Measurements from ENCODE around the gene MSI2. TPM values are rescaled to one million over a fixed set of nuclear protein-coding genes. Genes with fewer than 3 reads are reported as not detected.
A peak's percentile ranks its signal among the peaks of the same experiment; 100 is the strongest.

MSI2 gene
- total and polyA plus RNA-seq, 5 experiments from 2014 or later, result 2.5 to 136 (median 4.9) TPM

GRCh38 chr17:57477522-57478362 is 221.4 kb downstream of the MSI2 start:
- DNase-seq (no peak), ATAC-seq (no peak)
- H3K9me3 Mint-ChIP-seq, result no peaks in the 10 kb centered on the region
- peaks cover 0 to 3% (median 2%) of the 10 kb centered on the region in 3 donors for H3K36me3 Mint-ChIP-seq
- H3K27me3 Mint-ChIP-seq, result no peaks in the 10 kb centered on the region
- H3K27ac Mint-ChIP-seq, result peak overlapping the region in 6 of 10 donors; percentile 37 to 81 (median 52)
- H3K4me1 Mint-ChIP-seq, result peaks cover 35 to 91% (median 54%) of the 10 kb centered on the region in 4 donors
- H3K4me3 Mint-ChIP-seq, result no peak overlapping the region
- POLR2A ChIA-PET, result interaction anchor here (0.6 kb wide), 1 partner anchor 471 kb away, joined by 8 read pairs; no protein-coding TSS in a partner anchor

GRCh38 chr17:57478478-57479250 is 222.3 kb downstream of the MSI2 start:
- Mint-ChIP-seq H3K9me3 (no peaks in the 10 kb centered on the region), H3K4me3 (peak overlapping the region in 1 of 10 donors; percentile 38), H3K27me3 (no peaks in the 10 kb centered on the region), H3K36me3 (peaks cover 0 to 3% (median 2%) of the 10 kb centered on the region in 3 donors), H3K27ac (peak overlapping the region in 1 of 10 donors; percentile 70), H3K4me1 (peaks cover 39 to 91% (median 62%) of the 10 kb centered on the region in 4 donors)
- ATAC-seq (no peak), DNase-seq (no peak)
- POLR2A ChIA-PET, result no interaction called here

GRCh38 chr17:57480438-57481196 is 224.3 kb downstream of the MSI2 start:
- no peaks in the 10 kb centered on the region for H3K27me3 Mint-ChIP-seq
- peak overlapping the region in 5 of 10 donors; percentile 3 to 33 (median 11) for H3K4me3 Mint-ChIP-seq
- H3K4me1 Mint-ChIP-seq, result peaks cover 43 to 95% (median 69%) of the 10 kb centered on the region in 4 donors
- POLR2A ChIA-PET, result no interaction called here
- H3K27ac Mint-ChIP-seq, result peak overlapping the region in 6 of 10 donors; percentile 6 to 64 (median 54)
- ATAC-seq, result peak; percentile 39 to 60
- no peaks in the 10 kb centered on the region for H3K9me3 Mint-ChIP-seq
- peaks cover 0 to 3% (median 0%) of the 10 kb centered on the region in 3 donors for H3K36me3 Mint-ChIP-seq
- DNase-seq, result no peak

DNA sequence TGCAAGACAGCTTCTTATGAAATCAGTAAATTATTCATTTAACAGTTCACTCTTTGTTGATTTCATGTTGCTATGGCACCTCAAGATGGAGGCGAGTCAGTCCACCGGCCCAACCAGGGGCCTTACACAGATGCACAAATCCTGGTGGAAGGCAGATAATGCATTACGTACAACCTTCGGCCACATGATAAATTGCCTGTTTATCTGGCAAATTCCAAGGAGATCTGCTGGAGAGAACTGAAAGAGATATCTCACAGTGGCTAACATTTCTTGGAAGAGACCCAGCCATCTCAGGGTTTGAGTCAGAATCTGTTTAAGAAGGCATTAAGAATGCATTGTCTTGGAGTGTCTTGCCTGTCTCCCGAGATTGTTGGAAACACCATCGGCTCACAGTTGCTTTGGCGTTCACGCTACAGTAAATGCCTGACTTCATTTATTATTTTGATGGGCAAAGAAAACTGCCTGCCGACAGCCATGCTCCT is 225.6 kb downstream of the MSI2 start:
- peak overlapping the region in 1 of 10 donors; percentile 21 for H3K4me3 Mint-ChIP-seq
- ATAC-seq (no peak), DNase-seq (no peak)
- no peaks in the 10 kb centered on the region for H3K27me3 Mint-ChIP-seq
- peaks cover 46 to 95% (median 76%) of the 10 kb centered on the region in 4 donors for H3K4me1 Mint-ChIP-seq
- peaks cover 0 to 3% (median 0%) of the 10 kb centered on the region in 3 donors for H3K36me3 Mint-ChIP-seq
- H3K9me3 Mint-ChIP-seq, result no peaks in the 10 kb centered on the region
- H3K27ac Mint-ChIP-seq, result no peak overlapping the region
- POLR2A ChIA-PET, result no interaction called here

GRCh38 chr17:57482657-57483056 is 226.3 kb downstream of the MSI2 start:
- Mint-ChIP-seq H3K4me3 (no peak overlapping the region), H3K4me1 (peaks cover 51 to 95% (median 80%) of the 10 kb centered on the region in 4 donors), H3K27ac (peak overlapping the region in 3 of 10 donors; percentile 14 to 53 (median 43)), H3K9me3 (no peaks in the 10 kb centered on the region), H3K36me3 (peaks cover 0 to 3% (median 0%) of the 10 kb centered on the region in 3 donors), H3K27me3 (no peaks in the 10 kb centered on the region)
- no peak for DNase-seq
- POLR2A ChIA-PET, result no interaction called here
- ATAC-seq, result no peak

DNA sequence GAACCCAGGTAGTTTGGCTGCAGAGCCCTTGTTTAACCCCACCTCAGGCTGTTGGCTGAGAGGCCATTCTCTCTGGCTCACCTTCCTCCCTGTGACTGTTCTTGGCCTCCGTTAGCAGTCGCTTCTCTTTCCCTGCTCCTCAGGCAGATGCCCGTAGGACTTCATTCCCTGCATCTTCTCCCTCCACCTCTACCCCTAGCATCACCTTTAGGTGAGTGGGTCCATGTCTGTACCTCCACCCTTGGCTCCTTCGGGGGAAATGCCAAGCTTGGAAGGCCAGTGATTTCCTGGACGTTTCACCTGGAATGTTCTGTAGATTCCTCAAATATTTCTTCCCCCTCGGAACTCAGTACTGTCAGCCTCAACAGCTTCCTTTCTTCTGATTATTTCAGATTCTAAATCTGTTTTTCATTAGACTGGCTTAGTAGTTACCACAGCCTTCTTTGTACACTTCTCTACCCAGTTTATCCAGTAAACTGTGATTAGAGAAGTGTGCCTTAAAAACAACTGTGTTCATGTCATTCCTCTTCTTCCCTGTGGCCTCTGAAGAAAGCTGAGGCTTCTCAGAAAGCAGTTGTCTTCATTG is 227.9 kb downstream of the MSI2 start:
- H3K27ac Mint-ChIP-seq, result no peak overlapping the region
- POLR2A ChIA-PET, result no interaction called here
- H3K4me1 Mint-ChIP-seq, result peaks cover 51 to 94% (median 86%) of the 10 kb centered on the region in 4 donors

DNA sequence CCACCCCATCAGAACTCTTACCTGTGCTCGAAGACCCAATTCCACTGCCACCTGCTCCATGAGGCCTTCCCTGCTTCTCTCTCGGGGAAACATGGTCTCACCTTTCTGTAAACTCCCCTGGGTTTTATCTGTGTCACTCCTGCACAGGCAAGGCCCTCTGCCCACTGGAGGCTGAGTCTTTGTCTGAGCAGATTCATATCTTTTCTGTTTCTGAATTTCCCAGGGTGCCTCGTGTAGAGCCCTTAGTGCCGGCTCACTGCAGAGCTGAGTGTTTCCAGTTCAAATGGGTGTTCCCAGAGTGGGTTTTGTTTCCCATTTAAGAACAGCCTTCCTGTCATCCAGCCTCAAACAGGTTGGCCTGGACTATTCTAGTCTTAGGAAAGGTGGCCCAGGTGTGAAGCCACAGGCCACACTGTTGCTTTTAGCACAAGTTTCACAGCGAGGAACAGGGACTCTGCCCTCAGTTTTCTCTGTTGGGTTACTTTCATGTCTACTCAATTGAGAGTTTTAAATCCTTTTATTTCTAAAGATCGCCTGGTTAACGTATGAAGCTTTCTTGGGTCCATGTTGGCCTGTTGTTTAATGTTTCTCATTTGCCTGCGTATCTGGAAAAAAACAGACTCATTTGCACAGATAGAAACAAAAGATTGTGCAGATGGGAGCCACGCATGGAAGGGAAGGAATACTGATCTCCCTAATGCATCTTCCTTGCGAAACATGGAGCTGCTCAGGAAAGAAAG is 228.7 kb downstream of the MSI2 start:
- ATAC-seq, result no peak
- no peaks in the 10 kb centered on the region for H3K9me3 Mint-ChIP-seq
- POLR2A ChIA-PET, result interaction anchor here (1.0 kb wide), 1 partner anchor 8 kb away, joined by 3 read pairs; no protein-coding TSS in a partner anchor
- H3K4me3 Mint-ChIP-seq, result peak overlapping the region in 5 of 10 donors; percentile 3 to 54 (median 21)
- peak overlapping the region in 6 of 10 donors; percentile 5 to 57 (median 34) for H3K27ac Mint-ChIP-seq
- peaks cover 50 to 96% (median 86%) of the 10 kb centered on the region in 4 donors for H3K4me1 Mint-ChIP-seq
- H3K36me3 Mint-ChIP-seq, result peaks cover 0 to 2% (median 0%) of the 10 kb centered on the region in 3 donors
- no peak for DNase-seq
- no peaks in the 10 kb centered on the region for H3K27me3 Mint-ChIP-seq

More for the DNA sequence above, 227.9 kb downstream of the MSI2 start:
- H3K9me3 Mint-ChIP-seq, result no peaks in the 10 kb centered on the region
- H3K4me3 Mint-ChIP-seq, result peak overlapping the region in 2 of 10 donors; percentile 20 to 28
- DNase-seq (no peak), ATAC-seq (no peak)
- no peaks in the 10 kb centered on the region for H3K27me3 Mint-ChIP-seq
- H3K36me3 Mint-ChIP-seq, result peaks cover 0 to 2% (median 0%) of the 10 kb centered on the region in 3 donors

- H3K36me3 Mint-ChIP-seq, result peaks cover 0 to 2% (median 0%) of the 10 kb centered on the region in 3 donors
- ATAC-seq (no peak), DNase-seq (no peak)
- no peaks in the 10 kb centered on the region for H3K27me3 Mint-ChIP-seq
- H3K4me1 Mint-ChIP-seq, result peaks cover 47 to 96% (median 82%) of the 10 kb centered on the region in 4 donors
- H3K27ac Mint-ChIP-seq, result peak overlapping the region in 6 of 10 donors; percentile 5 to 57 (median 31)
- H3K4me3 Mint-ChIP-seq, result peak overlapping the region in 4 of 10 donors; percentile 3 to 50 (median 22)
- POLR2A ChIA-PET, result interaction anchor here (1.0 kb wide), 1 partner anchor 9 kb away, joined by 3 read pairs; no protein-coding TSS in a partner anchor
- no peaks in the 10 kb centered on the region for H3K9me3 Mint-ChIP-seq
Measured at GRCh38 chr17:57485566-57485865, 229.2 kb downstream of the MSI2 start.

GRCh38 chr17:57485916-57486881 is 229.9 kb downstream of the MSI2 start:
- peaks cover 47 to 96% (median 77%) of the 10 kb centered on the region in 4 donors for H3K4me1 Mint-ChIP-seq

GRCh38 chr17:57486882-57487301 is 230.6 kb downstream of the MSI2 start:
- no peaks in the 10 kb centered on the region for H3K9me3 Mint-ChIP-seq
- no peak for ATAC-seq
- H3K4me1 Mint-ChIP-seq, result peaks cover 47 to 96% (median 73%) of the 10 kb centered on the region in 4 donors
- H3K4me3 Mint-ChIP-seq, result peak overlapping the region in 2 of 10 donors; percentile 0 to 9
- POLR2A ChIA-PET, result interaction anchor here (1.0 kb wide), 1 partner anchor 13 kb away, joined by 6 read pairs; no protein-coding TSS in a partner anchor
- peak overlapping the region in 4 of 10 donors; percentile 7 to 66 (median 32) for H3K27ac Mint-ChIP-seq
- H3K27me3 Mint-ChIP-seq, result no peaks in the 10 kb centered on the region
- H3K36me3 Mint-ChIP-seq, result peaks cover 0 to 2% (median 0%) of the 10 kb centered on the region in 3 donors
- DNase-seq, result no peak

More at GRCh38 chr17:57485916-57486881, 229.9 kb downstream of the MSI2 start:
- peak overlapping the region in 4 of 10 donors; percentile 11 to 57 (median 36) for H3K27ac Mint-ChIP-seq
- POLR2A ChIA-PET, result no interaction called here
- H3K9me3 Mint-ChIP-seq, result no peaks in the 10 kb centered on the region
- DNase-seq (no peak), ATAC-seq (no peak)
- H3K36me3 Mint-ChIP-seq, result peaks cover 0 to 2% (median 0%) of the 10 kb centered on the region in 3 donors
- peak overlapping the region in 2 of 10 donors; percentile 3 to 23 for H3K4me3 Mint-ChIP-seq
- no peaks in the 10 kb centered on the region for H3K27me3 Mint-ChIP-seq
